ENCODE data around the gene GATD1.
A peak's percentile ranks its signal among the peaks of the same experiment; 100 is the strongest.

The GATD1 gene

GRCh38 chr11:818396-819128, 41.3 kb upstream of the GATD1 start, which contains the start of gene PNPLA2:
PNPLA2 (plus strand) TSS chr11:818914; CDS start chr11:819719, 805 bp downstream.
- H3K4me1 ChIP-seq (ENCODE audit: control insufficient read depth, insufficient read depth, low read length): 0 out of 2 replicates have a peak, but pooled peaks cover 3% of the 10 kb centered on the region
- CTCF ChIA-PET: interaction anchor here (1.0 kb wide), 1 partner anchor 9 kb away, joined by 4 read pairs; the partner anchor contains the start of gene CRACR2B
- peaks cover 4 to 36% of the 10 kb centered on the region in 2 experiments; a peak in 2 of 3 replicates for H3K36me3 ChIP-seq (ENCODE audit: control insufficient read depth in 2 of 2, insufficient read depth in 1 of 2, low read length in 2 of 2)
- peak within 1 kb of the TSS; percentile 94 for H3K4me3 ChIP-seq (ENCODE audit: low read depth, low read length)
- peak within 1 kb of the TSS; percentile 81 for H3K27ac ChIP-seq (ENCODE audit: extremely low read depth, low read depth, low read length)
- H3K9me3 ChIP-seq (ENCODE audit: control insufficient read depth, insufficient read depth, low read depth, low read length): no peaks in the 10 kb centered on the region
- POLR2A ChIA-PET: interaction anchor here (0.7 to 11.4 kb wide), 18 partner anchors 8 to 411 kb away, joined by 3 to 202 read pairs (median 6); partner anchors contain the start of genes CD151, CEND1, CRACR2B and GATD1
- TF ChIP-seq ZNF398 (tag by site-specific recombination; IDR thresholded peaks at IDR 0.05) (peak; percentile 53), ZNF660 (tag by site-specific recombination; IDR thresholded peaks at IDR 0.05) (no peak), GLIS1 (tag by site-specific recombination; IDR thresholded peaks at IDR 0.05) (no peak), ZNF777 (tag by site-specific recombination; IDR thresholded peaks at IDR 0.05; ENCODE audit: borderline replicate concordance) (no peak), ZNF571 (tag by site-specific recombination; IDR thresholded peaks at IDR 0.05) (no peak), AEBP2 (tag by site-specific recombination; IDR thresholded peaks at IDR 0.05; ENCODE audit: borderline replicate concordance) (no peak), ZSCAN5A (tag by site-specific recombination; IDR thresholded peaks at IDR 0.05) (no peak), KLF16 (tag by site-specific recombination; IDR thresholded peaks at IDR 0.05) (no peak), ZFP3 (tag by site-specific recombination; IDR thresholded peaks at IDR 0.05; ENCODE audit: low read depth) (no peak), BCL6B (tag by site-specific recombination; IDR thresholded peaks at IDR 0.05) (no peak), ZNF354C (tag by site-specific recombination; IDR thresholded peaks at IDR 0.05; ENCODE audit: borderline replicate concordance, low read depth) (no peak), ZNF600 (tag by site-specific recombination; IDR thresholded peaks at IDR 0.05) (peak; percentile 74; the same call in 1 of the 2 replicates), ZNF148 (tag by site-specific recombination; IDR thresholded peaks at IDR 0.05; ENCODE audit: borderline replicate concordance) (no peak), MYNN (tag by site-specific recombination; IDR thresholded peaks at IDR 0.05; ENCODE audit: borderline replicate concordance) (no peak), ZNF324 (tag by site-specific recombination; IDR thresholded peaks at IDR 0.05) (no peak), ZNF366 (tag by site-specific recombination; conservative IDR thresholded peaks at IDR 0.05) (no peak), ZXDB (tag by site-specific recombination; IDR thresholded peaks at IDR 0.05) (no peak), ZNF449 (tag by site-specific recombination; IDR thresholded peaks at IDR 0.05) (no peak), PATZ1 (tag by site-specific recombination; IDR thresholded peaks at IDR 0.05) (peak; percentile 9; the same call in 1 of the 2 replicates), ZNF629 (tag by site-specific recombination; IDR thresholded peaks at IDR 0.05) (no peak), HOXA7 (CRISPR knock-in tag; IDR thresholded peaks at IDR 0.05; ENCODE audit: borderline replicate concordance) (no peak), IKZF3 (tag by site-specific recombination; IDR thresholded peaks at IDR 0.05) (no peak)

All from HEK293 (cell line).